ENCODE results near the gene MRPS27.

Gene MRPS27

GRCh38 chr5:72319976-72320752, at the start of gene MRPS27, which contains the start of gene PTCD2:
TSS of gene MRPS27 (minus strand) at chr5:72320240. CDS start at chr5:72320221, 19 bp downstream.
TSS of gene PTCD2 (plus strand) at chr5:72320373. CDS start at chr5:72320383, 10 bp downstream.
- peak; percentile 96 for DNase-seq
- in situ Hi-C loops (cut with MboI; ENCODE audit: low pct_unique_long_range_greater_than_20kb, low sequenced_read_pairs), result no loop called here

DNA sequence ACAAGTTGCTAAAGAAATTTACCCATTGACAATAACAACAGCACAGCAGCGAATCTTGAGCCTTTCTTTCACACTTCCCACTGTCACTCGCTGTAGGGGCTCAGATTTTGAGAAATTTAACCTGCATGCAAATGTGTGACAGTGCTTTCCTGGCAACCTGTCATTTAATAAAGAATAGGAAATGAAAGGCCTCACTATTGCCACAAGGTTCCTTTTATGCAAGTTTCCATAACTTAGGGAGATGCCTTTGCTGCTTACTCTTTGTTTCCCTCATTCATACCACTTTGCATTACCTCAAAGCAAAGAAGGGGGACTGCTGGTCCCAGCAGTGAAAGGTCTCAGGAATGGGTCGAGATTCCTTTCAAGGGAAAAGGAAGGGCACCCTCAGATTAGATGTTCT, 49.7 kb upstream of the MRPS27 start:
- no peak for DNase-seq
- in situ Hi-C loops (cut with MboI; ENCODE audit: low pct_unique_long_range_greater_than_20kb, low sequenced_read_pairs), result loop anchor here (25.0 kb wide), 1 partner anchor 143 kb away; the partner anchor contains the start of gene ZNF366

DNA sequence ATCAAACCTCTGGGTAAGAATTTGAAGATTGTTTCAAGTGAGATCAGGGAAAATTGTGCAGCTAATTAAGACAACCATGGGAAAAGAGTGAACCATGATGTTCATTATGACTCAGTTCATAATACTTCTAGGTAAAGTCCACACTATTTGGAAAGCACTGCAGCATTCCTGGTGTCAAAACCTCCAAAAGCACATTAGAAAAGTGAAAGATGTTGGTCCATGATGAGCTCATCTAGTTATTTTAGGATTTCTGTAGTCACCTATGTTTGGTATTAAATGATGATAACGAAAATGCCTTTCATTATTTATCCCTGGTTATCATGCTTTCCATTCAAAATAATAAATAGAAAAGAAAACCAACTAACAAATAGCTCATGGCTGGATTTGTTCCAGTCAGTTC, 49.3 kb upstream of the MRPS27 start:
- in situ Hi-C loops (cut with MboI; ENCODE audit: low pct_unique_long_range_greater_than_20kb, low sequenced_read_pairs), result loop anchor here (25.0 kb wide), 1 partner anchor 143 kb away; the partner anchor contains the start of gene ZNF366
- DNase-seq, result no peak

DNA sequence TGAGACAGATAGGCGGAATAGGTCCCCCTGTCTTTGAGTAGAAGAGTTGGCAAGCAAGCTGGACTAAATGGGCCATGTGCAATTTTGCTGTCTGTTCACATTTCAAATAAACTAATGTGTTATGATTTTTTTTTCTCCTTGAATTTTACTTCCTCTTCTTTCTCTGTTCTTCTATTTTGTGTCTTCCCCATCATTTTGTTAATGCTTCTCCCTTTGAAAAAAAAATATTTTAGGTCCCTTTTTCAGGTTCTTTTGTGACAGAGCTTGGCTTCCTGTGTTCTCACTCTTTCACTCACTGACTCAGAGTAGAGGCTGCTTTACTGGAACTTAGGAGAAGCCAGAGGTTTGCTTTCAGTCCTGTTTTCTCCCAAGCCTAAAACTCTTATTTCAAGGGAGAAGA, 48.2 kb upstream of the MRPS27 start:
- no peak for DNase-seq
- in situ Hi-C loops (cut with MboI; ENCODE audit: low pct_unique_long_range_greater_than_20kb, low sequenced_read_pairs), result loop anchor here (25.0 kb wide), 1 partner anchor 144 kb away; the partner anchor contains the start of gene ZNF366

DNA sequence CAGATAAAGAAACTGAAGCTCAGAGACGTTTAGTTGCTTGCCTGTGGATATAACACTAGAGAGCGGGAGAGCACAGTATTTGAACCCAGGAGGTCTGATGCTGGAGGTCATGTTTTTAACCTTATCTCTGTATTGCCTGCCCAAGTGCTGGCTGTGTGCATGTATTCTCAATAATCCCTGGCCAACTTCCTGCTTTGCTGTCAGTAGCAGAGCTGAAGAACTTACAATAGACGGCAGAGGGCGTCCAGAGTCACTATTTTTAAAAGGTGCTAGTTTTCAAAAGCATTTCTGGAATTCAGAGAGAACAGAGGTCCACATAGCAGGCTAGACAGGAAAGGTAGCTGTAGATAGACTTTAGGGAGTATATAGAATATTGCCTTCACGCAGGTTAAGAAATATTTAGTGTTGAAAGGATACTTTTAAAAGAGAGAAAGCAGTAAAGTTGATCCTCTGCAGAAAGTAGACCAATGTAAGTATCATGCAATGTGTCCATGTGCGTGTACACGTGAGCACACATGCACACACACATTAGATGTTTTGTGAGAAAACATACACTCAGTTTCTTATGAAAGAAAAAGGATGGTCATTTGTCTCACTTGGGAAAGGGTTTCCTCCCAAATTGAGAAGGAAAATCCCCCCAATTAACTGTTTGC, 46.4 kb upstream of the MRPS27 start:
- in situ Hi-C loops (cut with MboI; ENCODE audit: low pct_unique_long_range_greater_than_20kb, low sequenced_read_pairs), result loop anchor here (25.0 kb wide), 1 partner anchor 146 kb away; the partner anchor contains the start of gene ZNF366
- peak; percentile 77 for DNase-seq

GRCh38 chr5:72364951-72365350, 44.9 kb upstream of the MRPS27 start:
- in situ Hi-C loops (cut with MboI; ENCODE audit: low pct_unique_long_range_greater_than_20kb, low sequenced_read_pairs), result loop anchor here (25.0 kb wide), 1 partner anchor 147 kb away; the partner anchor contains the start of gene ZNF366

DNA sequence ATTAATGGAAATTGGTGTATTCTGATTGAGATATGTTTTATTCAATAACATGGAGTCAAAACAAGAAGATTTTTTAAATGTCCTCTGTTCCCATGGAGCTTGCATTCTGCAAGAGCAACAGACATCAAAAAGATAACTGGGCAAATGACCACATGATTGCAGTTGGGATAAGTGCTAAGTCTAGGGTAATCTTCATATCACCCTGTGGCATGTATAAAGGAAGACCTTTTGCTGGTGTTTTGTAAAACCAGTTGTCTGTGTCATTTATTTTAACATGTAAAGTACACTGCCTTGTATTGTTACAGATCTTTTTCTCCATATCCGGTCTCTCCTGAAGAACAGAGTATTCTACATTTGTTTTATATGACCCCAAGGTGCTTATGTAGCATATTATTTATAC, 44.1 kb upstream of the MRPS27 start:
- no peak for DNase-seq
- in situ Hi-C loops (cut with MboI; ENCODE audit: low pct_unique_long_range_greater_than_20kb, low sequenced_read_pairs), result loop anchor here (25.0 kb wide), 1 partner anchor 148 kb away; the partner anchor contains the start of gene ZNF366

More at GRCh38 chr5:72364951-72365350, 44.9 kb upstream of the MRPS27 start:
- DNase-seq, result no peak

DNA sequence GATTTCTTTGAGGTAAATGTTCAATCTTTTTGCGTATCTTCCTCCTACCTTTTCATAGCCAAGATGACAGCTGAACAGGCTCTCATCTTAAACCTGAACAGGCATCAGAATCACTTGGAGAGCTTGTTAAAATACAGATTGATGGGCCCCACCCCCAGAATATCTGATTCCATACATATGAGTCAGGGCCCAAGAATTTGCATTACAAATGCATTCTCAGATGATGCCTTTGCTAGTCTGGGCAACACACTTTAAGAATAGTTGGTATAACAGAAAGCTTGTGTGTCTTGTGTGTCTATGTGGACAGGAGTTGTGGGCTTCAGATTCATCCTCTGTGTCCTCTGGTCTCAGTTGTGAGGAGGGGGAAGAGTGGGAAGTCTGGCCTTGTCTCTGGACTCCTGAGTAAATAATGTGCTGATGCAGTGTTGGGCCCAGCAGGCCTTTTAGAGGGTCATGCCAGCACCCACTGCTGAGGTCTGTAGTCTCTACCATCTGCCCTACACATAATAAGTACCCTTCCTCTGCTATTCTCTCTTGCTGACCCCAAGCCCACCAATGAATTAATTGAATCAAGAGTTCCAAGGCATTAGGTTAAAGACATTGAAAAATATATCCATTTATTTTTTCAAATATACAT, 43.2 kb upstream of the MRPS27 start:
- DNase-seq, result no peak
- in situ Hi-C loops (cut with MboI; ENCODE audit: low pct_unique_long_range_greater_than_20kb, low sequenced_read_pairs), result loop anchor here (25.0 kb wide), 1 partner anchor 149 kb away; the partner anchor contains the start of gene ZNF366

DNA sequence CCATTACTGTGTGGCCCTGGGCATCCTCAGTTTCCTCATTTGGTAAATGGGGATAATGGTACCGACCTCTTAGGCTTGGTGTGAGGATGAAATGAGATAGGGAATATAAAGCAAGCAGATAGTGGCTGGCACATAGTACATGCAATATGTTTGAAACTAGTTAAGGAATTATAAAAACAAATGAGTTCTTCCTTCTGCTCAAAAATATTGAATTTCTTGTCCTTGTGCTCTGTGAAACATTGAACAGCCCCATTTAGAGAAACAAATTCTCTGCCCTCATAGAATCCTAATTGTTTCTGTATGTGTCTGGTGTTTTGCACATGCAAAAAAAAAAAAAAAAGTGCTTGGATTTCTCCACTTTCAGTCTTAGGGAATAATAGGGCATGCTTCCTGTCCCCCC, 39.8 kb upstream of the MRPS27 start:
- DNase-seq, result no peak
- in situ Hi-C loops (cut with MboI; ENCODE audit: low pct_unique_long_range_greater_than_20kb, low sequenced_read_pairs), result loop anchor here (25.0 kb wide), 1 partner anchor 152 kb away; the partner anchor contains the start of gene ZNF366

DNA sequence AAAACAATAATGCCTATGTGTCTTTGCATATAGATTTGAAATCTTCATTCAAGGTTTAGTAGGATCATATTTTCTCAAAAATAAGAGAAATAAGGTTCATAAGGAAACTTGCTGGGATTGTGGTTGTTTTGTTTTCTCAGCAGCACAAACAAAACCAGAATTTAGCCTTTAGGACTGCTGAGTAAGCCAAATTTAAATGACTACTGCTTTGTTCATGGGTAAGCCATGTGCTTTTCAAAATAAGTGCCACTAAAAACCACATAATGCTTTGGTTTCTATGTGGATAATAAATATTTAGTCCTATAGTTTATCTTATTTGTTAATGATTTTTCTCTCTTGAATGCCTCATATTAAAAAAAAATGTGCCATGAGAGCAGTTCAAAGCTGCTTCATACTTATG, 38.9 kb upstream of the MRPS27 start:
- in situ Hi-C loops (cut with MboI; ENCODE audit: low pct_unique_long_range_greater_than_20kb, low sequenced_read_pairs), result loop anchor here (25.0 kb wide), 1 partner anchor 153 kb away; the partner anchor contains the start of gene ZNF366
- DNase-seq, result no peak

- no peak for DNase-seq
- in situ Hi-C loops (cut with MboI; ENCODE audit: low pct_unique_long_range_greater_than_20kb, low sequenced_read_pairs), result loop anchor here (25.0 kb wide), 1 partner anchor 156 kb away; the partner anchor contains the start of gene ZNF366
Measured at GRCh38 chr5:72356361-72356760, 36.3 kb upstream of the MRPS27 start.

GRCh38 chr5:72355706-72356299, 35.8 kb upstream of the MRPS27 start:
- no peak for DNase-seq
- in situ Hi-C loops (cut with MboI; ENCODE audit: low pct_unique_long_range_greater_than_20kb, low sequenced_read_pairs), result loop anchor here (25.0 kb wide), 1 partner anchor 156 kb away; the partner anchor contains the start of gene ZNF366

GRCh38 chr5:72353046-72353445, 33.0 kb upstream of the MRPS27 start:
- no peak for DNase-seq
- in situ Hi-C loops (cut with MboI; ENCODE audit: low pct_unique_long_range_greater_than_20kb, low sequenced_read_pairs), result loop anchor here (25.0 kb wide), 1 partner anchor 159 kb away; the partner anchor contains the start of gene ZNF366

- in situ Hi-C loops (cut with MboI; ENCODE audit: low pct_unique_long_range_greater_than_20kb, low sequenced_read_pairs), result loop anchor here (25.0 kb wide), 1 partner anchor 160 kb away; the partner anchor contains the start of gene ZNF366
- DNase-seq, result no peak
Measured at GRCh38 chr5:72352616-72353015, 32.6 kb upstream of the MRPS27 start.

DNA sequence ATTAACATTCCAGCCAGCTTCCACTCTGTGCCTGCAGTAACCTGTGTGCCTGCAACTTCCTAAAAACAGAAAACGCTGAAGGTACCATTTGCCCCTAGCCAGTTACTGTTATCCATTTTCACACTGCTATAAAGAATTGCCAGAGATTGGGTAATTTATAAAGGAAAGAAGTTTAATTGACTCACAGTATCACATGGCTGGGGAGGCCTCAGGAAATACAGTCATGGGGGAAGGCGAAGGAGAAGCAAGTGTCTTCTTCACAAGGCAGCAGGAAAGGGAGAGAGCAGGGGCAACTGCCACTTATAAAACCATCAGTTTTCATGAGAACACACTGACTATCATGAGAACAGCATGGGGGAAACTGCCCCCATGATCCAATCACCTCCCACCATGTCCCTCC, 31.3 kb upstream of the MRPS27 start:
- no peak for DNase-seq
- in situ Hi-C loops (cut with MboI; ENCODE audit: low pct_unique_long_range_greater_than_20kb, low sequenced_read_pairs), result loop anchor here (25.0 kb wide), 1 partner anchor 161 kb away; the partner anchor contains the start of gene ZNF366

DNA sequence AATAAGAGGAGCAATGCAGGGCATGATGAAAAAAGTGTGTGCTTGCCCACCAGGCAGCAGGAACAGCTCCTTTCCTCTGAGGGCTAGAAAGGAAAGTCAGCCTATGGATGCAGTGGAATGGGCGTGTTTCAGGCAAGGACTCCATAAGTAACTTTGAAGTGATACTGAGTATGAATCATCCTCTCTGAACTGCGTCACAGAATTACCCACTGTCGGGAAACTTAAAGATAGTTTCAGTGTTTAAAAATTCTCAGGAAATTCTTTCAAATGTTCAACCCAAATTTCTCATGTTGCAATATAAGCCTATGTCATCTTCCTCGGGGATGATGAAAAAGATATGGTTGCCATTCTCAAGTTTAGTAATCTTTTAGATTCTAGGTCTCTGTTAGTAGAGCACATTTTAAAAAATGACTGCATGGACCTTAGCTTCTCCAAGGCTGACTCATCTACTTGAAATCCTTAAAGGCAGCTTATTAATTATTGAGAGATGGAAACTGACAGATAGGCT, 27.8 kb upstream of the MRPS27 start:
- in situ Hi-C loops (cut with MboI; ENCODE audit: low pct_unique_long_range_greater_than_20kb, low sequenced_read_pairs), result no loop called here
- DNase-seq, result no peak

GRCh38 chr5:72346398-72346797, 26.4 kb upstream of the MRPS27 start:
- no peak for DNase-seq
- in situ Hi-C loops (cut with MboI; ENCODE audit: low pct_unique_long_range_greater_than_20kb, low sequenced_read_pairs), result no loop called here

DNA sequence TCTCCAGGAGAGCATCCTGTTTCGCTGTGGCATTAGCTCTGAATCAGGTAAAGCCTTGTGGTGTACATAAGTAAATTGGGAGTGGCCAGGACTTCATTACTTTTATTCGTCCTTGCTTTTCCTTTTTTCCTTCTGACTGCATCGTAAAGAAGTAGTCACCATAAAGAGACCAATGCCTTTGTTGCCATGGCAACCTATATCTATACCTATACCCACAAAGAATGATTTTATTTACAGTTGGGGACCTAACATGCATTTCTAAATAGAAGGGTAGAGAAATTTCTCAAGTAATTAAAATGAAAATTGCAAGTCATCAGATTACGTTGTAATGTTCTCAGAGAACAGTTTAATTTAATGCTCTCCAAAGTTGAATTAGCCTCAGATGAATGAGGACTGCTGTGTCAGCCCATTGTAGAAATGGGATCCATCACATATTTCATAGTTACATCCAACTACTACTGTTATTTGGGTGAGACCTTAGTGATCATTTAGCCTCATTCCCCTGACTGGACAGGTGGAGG, 18.7 kb upstream of the MRPS27 start:
- in situ Hi-C loops (cut with MboI; ENCODE audit: low pct_unique_long_range_greater_than_20kb, low sequenced_read_pairs), result no loop called here
- DNase-seq, result no peak

All from KBM-7 (cell line).